SHP77 treated with DMSO at 0.1 percent for 48 hours (cell line): ENCODE measurements around the gene MYB.
"Not testable (repeated sequence)": the region's sequence is repeated elsewhere in the genome, so short reads cannot be mapped to it uniquely, and the experiment has no call there.

Source experiments
- DNase-seq: peaks from one replicate; lab custom pipeline; 2025; lab: John Stamatoyannopoulos, UW

MYB gene

GRCh38 chr6:135164387-135164786 is 16.7 kb upstream of the MYB start:
- not testable (repeated sequence) for DNase-seq

DNA sequence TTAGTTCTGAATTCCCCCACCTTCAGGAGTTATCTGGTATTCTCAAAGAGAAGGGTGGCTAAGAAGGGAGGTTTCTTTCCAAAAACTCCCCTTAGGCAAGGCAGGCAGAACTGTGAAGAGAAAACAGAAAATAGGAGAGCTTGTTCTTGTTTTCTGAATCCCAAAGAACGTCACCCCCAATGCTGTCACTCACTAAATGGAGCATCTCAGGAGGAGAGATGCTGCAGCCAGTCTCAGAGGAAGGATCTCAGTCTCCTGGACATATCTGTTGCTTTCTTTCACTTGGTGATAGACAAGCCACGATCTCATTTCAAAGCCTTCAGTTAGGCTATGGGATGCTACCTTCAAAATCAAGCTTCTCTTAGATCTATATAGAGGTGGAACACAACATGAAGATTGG is 16.1 kb upstream of the MYB start:
- no peak for DNase-seq

DNA sequence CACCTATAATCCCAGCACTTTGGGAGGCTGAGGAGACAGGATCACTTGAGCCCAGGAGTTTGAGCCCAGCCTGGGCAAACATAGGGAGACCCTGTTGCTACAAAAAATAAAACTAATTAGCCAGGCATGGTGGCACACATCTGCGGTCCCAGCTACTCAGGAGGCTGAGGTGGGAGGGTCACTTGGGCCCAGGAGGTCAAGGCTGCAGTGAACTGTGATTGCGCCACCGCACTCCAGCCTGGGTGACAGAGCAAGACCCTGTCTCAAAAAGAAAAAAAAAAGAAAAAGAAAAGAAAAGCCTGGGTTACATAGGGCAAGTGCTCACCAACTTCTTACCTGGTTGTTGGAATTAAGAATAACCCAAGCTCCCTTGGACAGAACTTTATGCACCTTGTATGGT is 14.6 kb upstream of the MYB start:
- no peak for DNase-seq

DNA sequence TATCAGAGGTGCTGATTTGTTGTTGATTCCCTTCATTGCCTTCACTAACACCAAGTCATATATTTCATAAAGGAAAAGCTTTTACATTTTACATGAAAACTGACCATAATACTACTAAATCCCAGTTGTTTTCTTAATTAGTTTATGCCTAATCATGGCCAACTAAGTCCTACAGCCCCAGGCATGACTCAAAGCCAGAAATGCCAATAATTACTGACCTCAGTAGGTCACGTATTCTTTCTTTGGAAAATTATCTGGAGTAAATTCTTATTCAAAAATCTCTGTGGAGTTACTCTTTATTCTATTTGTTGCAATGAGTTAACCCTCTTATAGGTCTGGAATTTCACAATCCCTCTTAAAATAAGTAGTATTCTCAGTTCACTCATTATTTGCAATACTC is 13.5 kb upstream of the MYB start:
- DNase-seq: no peak

- DNase-seq: no peak
These were observed 12.3 kb upstream of the MYB start for GRCh38 chr6:135168766-135169165.

DNA sequence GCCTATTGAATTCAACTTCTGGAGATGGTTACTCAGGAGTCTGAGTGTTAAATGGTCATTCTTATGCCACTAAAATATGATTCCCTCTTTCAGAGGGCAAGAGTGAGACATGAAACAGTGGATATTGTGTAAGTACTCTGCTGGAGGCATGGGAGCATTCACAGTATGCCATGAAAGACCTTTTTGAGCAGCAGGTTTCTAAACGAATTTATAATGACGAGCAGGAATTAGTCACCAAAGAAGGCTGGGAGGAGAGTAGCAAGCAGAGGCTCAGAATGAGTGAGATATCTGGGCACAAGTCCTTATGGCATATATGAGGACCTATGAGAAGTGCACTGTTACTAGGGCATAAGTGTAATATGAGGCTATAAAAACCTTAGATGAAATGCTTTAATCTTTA is 10.9 kb upstream of the MYB start:
- DNase-seq: no peak

DNA sequence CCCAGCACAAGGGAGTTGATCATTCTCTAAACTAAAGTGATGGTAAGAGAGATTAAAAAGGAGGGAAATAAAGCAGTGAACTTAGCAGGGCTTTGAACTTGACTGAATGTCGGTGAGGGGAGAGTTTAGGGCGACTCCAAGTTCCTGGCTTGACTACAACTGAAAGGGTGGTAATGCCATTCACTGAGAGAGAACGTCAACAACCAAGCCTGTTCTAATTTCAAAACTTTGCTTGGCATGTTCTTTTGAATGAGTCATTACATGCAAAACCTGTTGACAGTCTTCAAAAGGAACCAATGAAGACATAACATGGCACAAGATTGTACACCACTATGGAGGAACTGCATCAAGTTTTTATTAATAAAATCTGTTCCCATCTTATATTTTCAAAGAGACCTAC is 10.3 kb upstream of the MYB start:
- DNase-seq: no peak

DNA sequence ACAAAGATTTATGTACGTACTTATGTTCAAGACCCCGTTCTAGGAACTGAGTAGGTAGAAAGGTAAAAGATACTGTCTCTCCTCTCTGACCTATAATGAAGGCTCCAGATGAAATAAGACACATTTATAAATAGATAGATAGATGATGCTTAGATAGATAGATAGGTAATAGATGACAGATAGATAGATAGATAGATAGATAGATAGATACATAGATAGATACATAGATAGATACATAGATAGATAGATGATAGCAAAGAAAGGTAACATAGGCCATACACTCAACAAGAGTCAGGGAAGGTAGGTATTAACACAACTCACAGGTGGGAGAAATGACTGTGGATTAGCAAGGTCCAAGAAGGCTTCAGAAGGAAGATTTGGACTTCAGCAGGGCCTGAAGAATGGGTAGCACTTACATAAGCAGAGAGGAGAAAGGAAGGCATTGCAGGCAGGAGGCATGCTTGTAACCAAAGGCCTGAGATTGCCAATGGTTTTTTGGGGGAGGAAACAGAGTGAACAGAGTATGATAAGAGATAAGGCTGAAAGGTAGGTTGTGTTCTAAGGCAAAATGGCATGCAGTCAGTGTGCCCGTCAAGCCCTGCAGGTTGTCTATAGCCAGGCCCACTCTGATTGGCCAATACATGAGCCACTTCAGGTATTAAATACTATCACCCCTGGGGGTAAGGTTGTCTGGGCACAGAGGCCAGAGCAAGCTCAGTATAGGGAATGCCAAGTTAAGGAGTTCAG is 7.7 kb upstream of the MYB start:
- DNase-seq: no peak

- no peak for DNase-seq
These were observed 7.1 kb upstream of the MYB start for GRCh38 chr6:135173989-135174484.

GRCh38 chr6:135176058-135176457 is 5.0 kb upstream of the MYB start:
- no peak for DNase-seq

GRCh38 chr6:135176464-135176863 is 4.6 kb upstream of the MYB start:
- no peak for DNase-seq

DNA sequence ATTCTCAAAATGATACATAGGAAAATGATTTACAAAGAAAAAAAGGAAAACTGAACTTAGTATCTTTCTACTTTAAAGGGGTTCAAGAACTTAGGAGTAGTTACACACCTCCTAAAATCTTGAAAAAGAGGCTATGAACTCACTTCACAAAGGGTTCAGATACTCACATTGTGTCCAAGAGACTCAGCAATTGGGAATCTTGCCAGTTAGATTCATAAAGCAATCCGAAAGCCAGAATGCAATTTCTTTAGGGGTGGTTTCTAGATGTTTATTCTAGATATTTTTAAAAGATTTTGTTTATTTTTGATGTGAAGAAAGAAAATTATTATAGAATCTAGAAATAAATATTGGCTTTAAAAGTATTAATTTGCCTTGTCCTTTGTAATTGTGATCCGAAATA is 1.7 kb upstream of the MYB start:
- no peak for DNase-seq

DNA sequence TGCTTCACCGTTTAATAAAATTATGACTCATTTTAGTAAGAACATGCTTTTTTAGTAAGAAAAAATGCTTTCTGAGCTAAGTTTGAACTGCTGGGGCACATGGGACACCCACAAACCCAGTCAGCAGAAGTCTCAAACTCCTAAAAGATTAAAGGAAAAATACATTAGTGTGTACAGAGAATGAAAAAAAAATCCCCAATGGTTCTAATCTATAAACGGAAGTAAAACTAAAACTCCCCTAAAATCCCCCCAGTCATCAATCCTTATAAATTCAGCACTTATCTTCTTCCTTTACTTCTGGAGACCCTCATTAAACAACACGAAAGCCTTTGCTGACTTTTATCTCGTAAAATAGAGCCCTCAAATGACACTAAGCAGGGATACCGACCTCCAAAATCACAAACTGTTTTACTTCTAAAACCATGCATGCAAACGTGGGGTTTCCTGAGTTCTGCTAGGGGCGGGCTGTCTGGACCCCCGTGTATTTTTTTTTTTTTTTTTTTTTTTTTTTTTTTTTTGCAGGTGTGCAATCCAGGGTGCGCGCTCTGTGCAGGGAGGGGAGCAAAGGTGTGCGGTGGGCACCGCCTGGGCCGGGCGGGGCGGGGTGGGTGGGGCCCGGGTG is 1.1 kb upstream of the MYB start:
- DNase-seq: no peak

DNA sequence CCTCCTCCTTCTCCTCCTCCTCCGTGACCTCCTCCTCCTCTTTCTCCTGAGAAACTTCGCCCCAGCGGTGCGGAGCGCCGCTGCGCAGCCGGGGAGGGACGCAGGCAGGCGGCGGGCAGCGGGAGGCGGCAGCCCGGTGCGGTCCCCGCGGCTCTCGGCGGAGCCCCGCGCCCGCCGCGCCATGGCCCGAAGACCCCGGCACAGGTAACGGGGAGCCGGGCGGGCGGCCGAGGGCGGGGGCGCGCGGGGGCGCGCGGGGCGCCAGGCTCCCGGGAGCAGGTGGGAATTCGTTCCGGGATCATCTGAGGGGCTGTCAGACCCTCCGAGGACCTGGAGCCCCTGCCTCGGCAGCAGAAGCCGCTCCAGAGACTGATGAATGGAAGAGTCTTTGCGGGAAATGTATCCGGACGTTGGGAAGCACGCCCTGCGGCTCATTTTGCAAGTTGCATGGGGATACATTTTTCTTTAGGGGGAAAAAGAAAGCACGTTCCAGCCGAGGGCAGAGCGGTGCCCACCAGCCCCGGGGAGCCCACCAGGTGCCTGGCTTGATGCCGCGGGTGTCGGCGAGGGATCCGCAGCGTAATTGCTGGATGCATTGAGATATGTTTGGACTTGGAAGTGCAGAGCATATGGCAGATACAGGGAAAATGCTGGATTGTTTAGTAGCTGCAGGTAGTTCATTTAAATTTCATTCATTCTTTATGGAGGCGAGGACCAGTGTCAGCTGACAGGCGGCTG is 394 bp downstream of the MYB start:
- DNase-seq: no peak

DNA sequence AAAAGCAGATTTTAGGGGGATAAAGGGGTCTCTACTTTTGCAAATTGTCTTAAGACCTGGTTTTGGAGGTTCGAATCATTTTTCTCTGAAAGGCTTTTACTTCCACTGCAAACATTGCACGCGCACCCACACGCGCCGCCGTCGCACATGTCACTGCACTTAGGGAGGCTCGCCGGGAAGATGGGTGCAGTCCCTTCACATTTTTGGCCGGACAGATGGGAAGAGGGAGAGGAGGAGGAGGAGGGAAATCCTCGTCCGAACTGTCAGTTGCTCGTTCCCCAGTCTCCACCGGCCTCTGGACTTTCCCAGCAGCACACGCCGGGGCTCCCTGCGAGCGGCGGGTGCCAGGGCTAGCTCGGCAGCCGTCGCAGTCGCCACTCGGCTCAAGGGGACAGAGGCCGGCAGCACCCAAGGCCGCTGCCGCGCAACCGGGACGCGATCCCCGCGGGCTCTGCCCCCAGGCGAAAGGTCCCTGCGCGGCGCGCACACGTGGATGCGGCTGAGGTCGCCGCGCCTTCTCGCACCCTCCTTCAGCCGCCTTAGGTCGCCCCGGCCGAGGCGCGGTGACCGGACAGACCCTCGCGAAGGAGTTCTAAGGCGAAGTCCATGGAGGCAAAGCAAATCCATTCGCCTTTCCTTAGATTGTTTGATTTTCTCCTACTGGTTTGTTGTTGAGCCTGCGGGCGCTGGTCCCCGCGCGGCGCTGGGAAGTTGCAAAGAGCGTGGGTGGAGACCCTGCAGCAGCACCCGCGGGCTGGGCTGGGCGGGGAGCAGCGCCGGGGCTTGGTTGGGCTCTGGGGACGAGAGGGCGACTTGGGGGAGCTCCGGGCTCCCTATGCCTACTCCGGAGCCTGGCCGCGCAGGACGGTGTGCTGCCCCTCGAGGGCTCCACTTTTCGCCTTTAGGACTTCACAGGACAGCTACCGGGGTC is 1.2 kb downstream of the MYB start:
- DNase-seq: no peak

DNA sequence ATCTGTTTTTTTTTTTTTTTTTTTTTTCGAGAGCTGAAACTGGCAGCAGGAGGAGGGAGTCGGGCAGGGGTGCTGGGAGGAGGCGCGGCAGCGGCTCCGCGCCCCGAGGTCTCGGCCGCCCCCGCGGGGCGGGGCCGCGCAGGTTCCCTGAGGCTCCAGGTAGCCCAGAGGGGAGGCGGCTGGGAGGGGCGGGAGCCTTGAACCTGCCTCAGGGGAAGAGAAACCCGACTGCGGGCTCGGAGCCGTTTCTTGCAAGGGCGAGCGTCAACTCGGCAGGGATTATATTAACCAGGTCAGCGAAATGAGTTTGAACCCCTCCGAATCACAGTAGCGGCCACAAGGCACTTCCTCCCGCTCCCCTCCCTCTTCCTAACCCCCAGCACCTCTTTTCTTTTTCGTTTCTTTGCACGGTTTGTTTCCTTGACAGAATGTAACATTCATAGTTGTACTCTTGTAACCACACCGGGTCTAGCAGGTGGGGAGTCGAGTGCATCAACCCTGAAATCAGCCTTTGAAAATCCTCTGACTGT is 2.0 kb downstream of the MYB start:
- no peak for DNase-seq

GRCh38 chr6:135183532-135184440 is 2.7 kb downstream of the MYB start:
- DNase-seq: peak; percentile 31

DNA sequence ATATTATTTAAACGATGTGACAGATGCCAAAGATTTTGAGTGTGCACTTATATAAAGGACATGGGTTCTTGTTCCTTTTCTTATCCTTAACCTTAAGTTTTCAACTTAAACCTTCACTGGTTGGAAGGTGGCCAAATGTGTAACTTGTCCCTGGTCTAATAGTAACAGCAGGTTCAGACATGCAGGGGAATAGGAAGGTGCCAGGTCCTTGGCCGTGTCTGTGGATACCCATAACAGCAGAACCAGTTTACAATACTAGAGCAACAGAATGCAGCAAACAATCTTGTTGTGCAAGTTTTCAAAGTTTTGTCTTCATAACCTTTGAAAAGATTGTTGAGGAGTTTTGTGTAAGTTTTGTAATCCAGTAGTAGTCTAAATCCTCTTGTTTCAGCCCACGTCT is 4.4 kb downstream of the MYB start:
- no peak for DNase-seq

- no peak for DNase-seq
These were observed 5.1 kb downstream of the MYB start for GRCh38 chr6:135186255-135186654.

DNA sequence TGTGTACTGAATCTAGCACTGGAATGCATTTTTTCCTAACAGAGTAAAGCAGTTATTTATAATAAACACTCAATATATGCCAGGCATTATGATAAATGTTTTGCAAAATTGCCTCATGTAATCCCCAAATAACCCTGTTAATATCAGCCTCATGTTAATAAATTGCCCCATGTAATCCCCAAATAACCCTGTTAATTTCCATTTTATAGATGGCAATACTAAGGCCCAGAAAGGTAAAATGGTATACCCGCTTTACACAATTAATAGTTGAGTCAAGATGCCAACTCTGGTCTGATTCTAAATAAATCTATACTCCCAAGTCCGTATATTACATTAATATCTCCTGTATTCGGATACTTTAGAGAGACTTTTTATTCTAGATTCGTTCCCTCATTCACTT is 6.3 kb downstream of the MYB start:
- DNase-seq: no peak

GRCh38 chr6:135188718-135189117 is 7.6 kb downstream of the MYB start:
- DNase-seq: no peak
